ENCODE measurements around the gene CLMP.
A peak's percentile ranks its signal among the peaks of the same experiment; 100 is the strongest.
"Not testable (repeated sequence)": the region's sequence is repeated elsewhere in the genome, so short reads cannot be mapped to it uniquely, and the experiment has no call there.

The CLMP gene

GRCh38 chr11:123073343-123074057, 121.5 kb downstream of the CLMP start:
- no peak for DNase-seq

GRCh38 chr11:123072762-123073161, 122.3 kb downstream of the CLMP start:
- no peak for DNase-seq

GRCh38 chr11:123072332-123072761, 122.7 kb downstream of the CLMP start:
- no peak for DNase-seq

- DNase-seq: no peak
Observed at GRCh38 chr11:123069908-123070821, 124.9 kb downstream of the CLMP start.

- no peak for DNase-seq
Observed at GRCh38 chr11:123065621-123066020, 129.4 kb downstream of the CLMP start.

GRCh38 chr11:123063826-123064657, 131.0 kb downstream of the CLMP start:
- DNase-seq: no peak

GRCh38 chr11:123062892-123063825, 131.9 kb downstream of the CLMP start:
- DNase-seq: peak; percentile 51

GRCh38 chr11:123062158-123062891, 132.7 kb downstream of the CLMP start:
- peak; percentile 100 for DNase-seq

GRCh38 chr11:123061403-123062157, 133.5 kb downstream of the CLMP start, which contains the start of gene HSPA8:
Gene HSPA8 (minus strand): TSS chr11:123062136. CDS start chr11:123061324, 812 bp downstream.
- peak; percentile 63 for DNase-seq

GRCh38 chr11:123060277-123061000, 134.6 kb downstream of the CLMP start:
- DNase-seq: no peak

GRCh38 chr11:123059041-123059920, 135.8 kb downstream of the CLMP start:
- DNase-seq: not testable (repeated sequence)

- DNase-seq: no peak
Observed at GRCh38 chr11:123057661-123058305, 137.3 kb downstream of the CLMP start.

GRCh38 chr11:123056835-123057491, 138.1 kb downstream of the CLMP start:
- DNase-seq: no peak

- no peak for DNase-seq
Observed at GRCh38 chr11:123055191-123055901, 139.7 kb downstream of the CLMP start.

- DNase-seq: peak; percentile 80
Observed at GRCh38 chr11:123054301-123055065, 140.6 kb downstream of the CLMP start.
